Vagina (tissue), 2 donors: ENCODE results near the gene APCDD1L.

Experiments
- POLR2A ChIP-seq, 2 donors: fragments of 450-650 bp; IDR thresholded peaks; one replicate each; pipeline ENCODE4 v1.6.1; 2017; ENCODE audit warnings: antibody characterized with exemption in 2 of 2, mild to moderate bottlenecking in 2 of 2, moderate library complexity in 2 of 2
- POLR2AphosphoS5 ChIP-seq, 2 donors: sonication (generic); formaldehyde crosslinking; IDR thresholded peaks; one replicate each; pipeline ENCODE4 v1.9.0; 2017; ENCODE audit warnings: antibody characterized with exemption in 2 of 2, mild to moderate bottlenecking in 2 of 2, low read depth in 1 of 2; ENCODE audit not compliant: insufficient read depth in 1 of 2
- TF ChIP-seq, protein P1 (sequence below), 3 experiments: fragments of 450-650 bp in 2 of 3; fragments of 200-600 bp in 1 of 3; sonication (generic) in 1 of 3; IDR thresholded peaks; one replicate each; pipeline ENCODE4 v1.5.1; 2017 to 2019; ENCODE audit warnings: antibody characterized with exemption in 3 of 3, mild to moderate bottlenecking in 2 of 3, moderate library complexity in 2 of 3

DNA sequence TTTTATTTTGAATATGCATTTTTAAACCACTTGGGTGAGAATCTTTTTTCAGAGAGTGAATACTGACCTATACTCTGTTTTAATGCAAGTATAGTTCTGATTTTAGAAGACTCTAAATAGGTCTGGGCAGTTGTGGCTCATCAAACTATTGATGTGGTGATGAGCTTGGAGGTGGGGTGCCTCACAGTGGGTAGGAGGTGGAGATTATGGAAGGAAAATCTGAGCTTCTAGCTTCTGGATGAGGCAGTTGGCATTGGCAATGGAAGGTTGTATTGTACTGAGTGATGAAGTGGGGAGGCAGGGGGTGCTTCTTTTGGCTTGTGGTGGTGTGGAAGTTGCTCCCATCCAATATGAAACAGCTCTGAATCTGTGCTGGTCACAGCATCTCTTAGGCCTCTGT lies 73.5 kb downstream of the APCDD1L start:
- TF ChIP-seq POLR2A (IDR thresholded peaks at IDR 0.05) (no peak), POLR2AphosphoS5 (IDR thresholded peaks at IDR 0.05; ENCODE audit: insufficient read depth in 1 of 2, low read depth in 1 of 2) (no peak)
- TF ChIP-seq, protein P1, sequence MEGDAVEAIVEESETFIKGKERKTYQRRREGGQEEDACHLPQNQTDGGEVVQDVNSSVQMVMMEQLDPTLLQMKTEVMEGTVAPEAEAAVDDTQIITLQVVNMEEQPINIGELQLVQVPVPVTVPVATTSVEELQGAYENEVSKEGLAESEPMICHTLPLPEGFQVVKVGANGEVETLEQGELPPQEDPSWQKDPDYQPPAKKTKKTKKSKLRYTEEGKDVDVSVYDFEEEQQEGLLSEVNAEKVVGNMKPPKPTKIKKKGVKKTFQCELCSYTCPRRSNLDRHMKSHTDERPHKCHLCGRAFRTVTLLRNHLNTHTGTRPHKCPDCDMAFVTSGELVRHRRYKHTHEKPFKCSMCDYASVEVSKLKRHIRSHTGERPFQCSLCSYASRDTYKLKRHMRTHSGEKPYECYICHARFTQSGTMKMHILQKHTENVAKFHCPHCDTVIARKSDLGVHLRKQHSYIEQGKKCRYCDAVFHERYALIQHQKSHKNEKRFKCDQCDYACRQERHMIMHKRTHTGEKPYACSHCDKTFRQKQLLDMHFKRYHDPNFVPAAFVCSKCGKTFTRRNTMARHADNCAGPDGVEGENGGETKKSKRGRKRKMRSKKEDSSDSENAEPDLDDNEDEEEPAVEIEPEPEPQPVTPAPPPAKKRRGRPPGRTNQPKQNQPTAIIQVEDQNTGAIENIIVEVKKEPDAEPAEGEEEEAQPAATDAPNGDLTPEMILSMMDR (IDR thresholded peaks at IDR 0.05) = no peak
